NOMO-1 (cell line): ENCODE data around the gene WASF2.
A peak's percentile ranks its signal among the peaks of the same experiment; 100 is the strongest.
"Not testable (repeated sequence)": the region's sequence is repeated elsewhere in the genome, so short reads cannot be mapped to it uniquely, and the experiment has no call there.

Source experiments
- DNase-seq, 2 experiments: peaks; one replicate each; lab custom pipeline; 2025; ENCODE audit not compliant: unreplicated experiment in 2 of 2; lab: John Stamatoyannopoulos, UW

Gene WASF2

DNA sequence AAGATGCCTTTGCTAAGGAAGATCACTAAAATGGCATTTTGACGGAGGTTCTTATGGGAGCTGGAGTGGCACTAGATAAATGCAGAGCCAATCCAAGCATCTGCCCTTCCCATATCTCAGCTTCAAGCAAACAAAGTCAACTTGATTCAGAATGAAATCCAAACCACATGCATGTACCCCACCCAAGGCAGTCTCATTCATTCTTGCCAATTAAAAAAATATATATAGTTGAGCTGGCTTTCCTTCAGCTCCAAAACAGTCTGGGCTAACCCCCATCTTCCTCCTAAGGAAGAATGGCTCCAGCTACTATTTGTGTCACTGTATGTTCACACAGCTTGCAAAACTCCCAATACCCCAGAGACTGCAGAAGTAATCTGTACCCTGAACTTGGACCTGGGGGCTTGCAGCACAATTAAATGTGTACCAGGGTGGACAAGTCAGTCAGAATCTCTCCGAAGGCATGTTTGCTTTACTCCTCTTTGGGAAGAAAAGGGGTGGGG is 62.1 kb downstream of the WASF2 start:
- no peak for DNase-seq

DNA sequence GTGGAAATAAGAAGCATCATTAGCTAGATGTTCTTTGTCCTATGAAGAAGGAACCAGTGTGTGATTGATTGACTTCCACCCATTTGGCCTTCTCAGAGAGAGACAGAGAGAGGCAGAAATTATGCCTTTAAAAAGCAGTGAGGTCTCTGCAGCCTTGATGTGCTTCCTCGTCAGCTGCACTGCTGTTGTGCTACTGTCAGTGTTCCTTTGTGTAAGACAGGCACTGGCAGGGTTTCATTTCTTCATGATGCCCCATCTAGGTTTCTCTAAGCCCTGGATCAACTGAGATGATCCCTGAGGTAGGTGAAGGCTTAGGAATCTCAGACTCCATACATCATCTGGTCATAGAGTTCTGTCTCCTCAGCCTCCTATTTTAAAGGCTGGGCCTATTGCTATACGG is 62.6 kb downstream of the WASF2 start:
- DNase-seq, result peak in 1 of 2 experiments; percentile 48

DNA sequence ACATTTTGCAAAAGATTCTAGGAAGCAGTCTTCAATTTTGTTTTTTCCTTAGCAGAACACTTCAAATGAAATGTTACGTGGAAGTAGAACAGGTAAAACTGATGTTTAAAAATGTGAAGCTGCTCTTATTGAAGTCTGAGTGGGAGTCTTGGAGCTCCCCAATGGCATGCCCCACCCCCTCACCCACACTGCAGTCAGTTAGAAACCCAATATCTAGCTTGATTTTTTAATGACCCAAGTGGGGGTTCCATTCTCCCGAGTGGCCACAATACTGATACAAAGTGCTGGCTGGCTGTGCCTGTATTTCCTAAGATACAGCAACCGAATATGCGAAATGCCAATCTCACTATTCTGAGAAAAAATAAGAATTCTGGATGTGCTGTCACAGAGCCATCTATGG is 66.3 kb downstream of the WASF2 start:
- no peak for DNase-seq

DNA sequence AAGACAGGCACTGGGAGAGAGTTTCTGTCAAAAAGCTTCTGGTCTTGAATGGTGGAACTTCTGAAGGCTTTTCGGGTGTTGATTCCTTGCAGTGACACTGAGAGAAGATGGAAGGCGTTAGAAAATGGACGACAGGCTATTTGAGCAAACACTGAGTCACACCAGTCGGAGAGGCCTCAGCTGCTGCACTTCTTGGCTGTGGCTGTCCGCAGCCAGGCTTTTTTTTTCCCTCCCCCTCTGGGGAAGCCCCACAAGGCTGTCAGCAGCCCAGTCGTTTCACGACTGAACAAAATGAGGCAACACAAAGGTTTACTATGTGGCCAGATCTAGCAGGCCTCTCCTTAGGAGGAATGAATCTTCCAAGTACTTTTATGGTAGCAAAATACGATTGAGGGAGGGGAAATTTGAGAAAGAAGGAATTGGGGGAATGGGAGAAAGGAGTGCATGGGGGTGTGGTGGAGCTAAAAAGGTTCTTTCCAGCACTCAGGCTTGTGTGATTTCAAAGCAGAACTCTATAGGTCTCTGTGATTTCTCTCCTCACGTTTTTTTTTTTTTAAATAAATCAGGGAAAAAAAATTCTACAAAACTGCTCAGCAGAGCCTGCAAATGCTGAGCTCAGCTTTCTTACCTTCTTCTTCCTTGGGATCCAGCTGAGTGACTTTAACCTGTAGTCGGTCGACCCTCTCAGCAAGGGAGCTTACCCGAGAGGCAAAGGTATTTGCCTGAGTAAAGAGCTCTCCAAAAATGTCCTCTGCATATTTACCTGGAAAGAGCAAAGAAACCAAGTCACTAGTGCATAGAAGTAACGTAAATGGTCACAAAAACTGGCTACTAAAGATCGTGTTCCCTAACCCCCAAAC is 71.4 kb downstream of the WASF2 start:
- peak; percentile 83 to 86 for DNase-seq

DNA sequence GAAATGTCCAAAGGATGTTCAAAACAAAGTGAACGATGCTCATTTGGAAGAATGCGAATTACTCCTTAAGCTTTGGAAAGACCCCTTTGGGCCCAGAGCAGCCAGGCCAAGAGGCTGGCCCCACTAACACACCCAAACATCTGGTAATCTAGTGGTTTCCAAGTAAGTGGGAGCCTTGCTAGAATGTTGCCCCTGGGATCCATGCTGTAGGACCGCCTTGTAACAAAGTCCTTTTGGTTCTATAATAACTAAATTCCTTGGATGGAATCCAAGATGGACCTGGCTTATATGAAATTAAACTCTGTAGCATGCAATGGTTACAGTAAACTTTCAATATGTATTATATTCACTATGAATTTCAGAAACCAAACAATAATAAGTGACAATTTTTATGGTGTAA is 72.3 kb downstream of the WASF2 start:
- DNase-seq, result no peak

DNA sequence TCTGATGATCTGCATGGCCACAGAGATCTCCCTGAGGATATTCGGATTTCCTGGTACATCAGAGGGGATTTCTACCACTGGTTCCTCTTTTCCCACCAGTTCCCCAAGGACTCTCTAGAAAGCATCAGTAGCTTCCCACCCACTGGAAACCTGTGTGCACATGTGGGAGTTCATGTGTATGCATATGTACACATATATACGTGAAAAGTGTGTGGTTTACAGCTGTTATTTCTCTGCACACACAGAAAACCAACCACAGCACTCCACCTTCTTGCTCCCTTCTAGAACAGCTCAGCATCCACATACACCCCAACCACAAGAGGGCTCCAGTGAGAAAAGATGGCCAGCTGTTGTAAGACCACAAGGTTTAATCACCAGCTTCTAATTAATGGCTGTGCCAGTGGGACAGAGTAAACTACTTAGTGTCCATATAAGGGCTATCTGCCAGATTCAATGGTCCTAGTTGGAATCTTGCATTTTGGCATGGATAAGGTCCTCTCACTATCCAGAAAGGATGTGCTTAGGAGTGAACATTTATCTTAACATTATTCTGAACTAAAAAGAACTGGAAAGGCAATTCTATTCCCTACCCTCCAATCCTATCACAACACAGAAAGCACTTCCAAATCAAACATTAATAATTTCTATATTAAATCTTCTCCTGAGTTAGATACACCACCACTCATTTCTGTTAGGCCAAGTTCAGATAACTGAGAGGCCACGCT is 73.4 kb downstream of the WASF2 start:
- peak; percentile 69 to 75 for DNase-seq

DNA sequence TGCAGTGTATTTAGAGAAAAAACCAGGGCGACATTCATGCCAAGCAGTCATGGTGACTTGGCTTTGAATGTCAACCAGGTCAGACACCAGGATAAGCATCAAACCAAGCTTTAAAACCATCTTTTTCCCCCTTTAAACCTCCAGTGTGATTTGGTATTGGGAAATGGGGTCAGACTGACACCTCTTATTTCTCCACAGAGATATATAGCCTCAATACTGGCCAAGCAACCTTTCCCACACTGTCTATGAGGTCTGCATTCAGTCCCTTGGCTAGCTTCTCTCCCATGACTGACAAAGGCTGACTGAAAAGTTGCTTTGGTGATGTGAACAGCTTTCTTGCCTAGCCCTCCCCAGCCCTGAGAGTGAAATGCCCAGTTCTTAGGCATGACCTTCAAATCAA is 75.9 kb downstream of the WASF2 start:
- DNase-seq, result no peak

DNA sequence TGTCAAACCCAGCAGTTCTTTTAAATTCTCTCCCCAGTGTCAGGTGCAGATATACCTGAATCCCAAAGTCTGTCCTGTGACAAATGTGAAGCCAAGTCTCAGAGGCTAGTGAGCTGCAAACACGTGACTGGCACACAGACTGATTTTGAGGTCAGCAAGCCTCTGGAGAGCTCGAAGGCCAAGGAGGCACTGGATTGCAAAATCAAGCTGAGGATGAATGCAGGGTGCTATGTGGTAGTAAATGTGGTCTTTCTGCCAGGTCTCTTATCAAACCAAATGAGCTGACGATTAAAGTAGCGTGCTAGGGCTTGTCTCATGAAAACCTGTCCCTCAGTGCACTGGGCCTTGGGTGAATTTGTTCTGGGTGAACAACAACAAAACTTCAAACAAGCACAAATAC is 77.0 kb downstream of the WASF2 start:
- DNase-seq, result no peak

DNA sequence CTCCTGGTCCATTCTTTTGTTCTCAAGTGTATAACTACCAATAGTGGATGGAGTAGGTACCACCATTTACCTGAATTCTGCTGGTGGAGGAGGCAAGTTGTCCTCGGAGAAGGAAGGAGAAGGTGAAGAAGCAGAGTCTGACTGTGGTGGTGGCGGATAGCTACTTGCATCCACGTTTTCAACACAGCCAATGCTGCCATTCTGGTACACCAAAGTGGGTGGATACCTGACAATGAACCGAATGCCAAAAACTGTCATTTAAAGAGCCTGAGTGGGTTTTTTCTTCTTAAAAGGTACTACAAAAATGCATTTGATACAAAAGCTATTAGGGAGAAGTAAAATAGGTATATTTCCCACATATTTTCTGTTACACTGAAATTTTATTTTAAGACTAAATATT is 77.5 kb downstream of the WASF2 start:
- DNase-seq, result no peak

DNA sequence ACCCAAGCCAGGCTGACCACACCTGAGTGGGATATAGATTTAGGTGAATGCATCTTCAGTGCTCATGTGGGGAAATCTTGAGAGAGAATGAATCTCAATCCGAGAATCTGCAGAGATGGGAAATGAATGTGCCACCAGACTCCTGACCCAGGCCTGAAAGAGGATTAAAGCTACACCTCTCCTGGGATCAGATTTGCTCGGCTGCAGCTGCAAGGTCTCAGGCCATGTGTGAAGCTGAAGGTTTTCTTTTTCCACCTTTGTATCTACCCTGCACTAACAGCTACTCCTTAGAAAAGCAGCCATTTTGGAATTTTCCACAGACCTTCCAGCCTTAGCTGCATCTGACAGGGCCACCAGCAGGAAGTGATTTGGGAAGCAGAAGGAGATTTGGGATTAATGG is 79.3 kb downstream of the WASF2 start:
- DNase-seq, result no peak

DNA sequence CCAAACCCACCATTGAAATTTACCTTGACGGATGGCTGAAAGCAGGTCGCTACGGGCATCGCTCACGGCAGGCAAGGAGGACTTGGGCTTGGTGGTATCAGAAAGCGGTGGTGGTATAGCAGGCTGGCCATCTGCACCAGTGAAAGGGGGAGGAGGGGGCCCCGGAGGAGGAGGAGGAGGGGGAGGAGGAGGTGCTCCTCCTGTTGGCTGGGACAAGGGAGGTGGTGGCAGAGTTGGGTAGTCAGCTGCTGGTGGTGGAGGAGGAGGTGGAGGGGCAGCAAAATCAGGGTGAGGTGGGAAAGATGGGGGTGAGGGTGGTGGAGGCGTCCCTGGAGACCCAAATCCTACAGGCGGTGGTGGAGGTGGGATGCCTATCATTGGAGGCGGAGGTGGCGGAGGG is 80.3 kb downstream of the WASF2 start:
- no peak for DNase-seq

DNA sequence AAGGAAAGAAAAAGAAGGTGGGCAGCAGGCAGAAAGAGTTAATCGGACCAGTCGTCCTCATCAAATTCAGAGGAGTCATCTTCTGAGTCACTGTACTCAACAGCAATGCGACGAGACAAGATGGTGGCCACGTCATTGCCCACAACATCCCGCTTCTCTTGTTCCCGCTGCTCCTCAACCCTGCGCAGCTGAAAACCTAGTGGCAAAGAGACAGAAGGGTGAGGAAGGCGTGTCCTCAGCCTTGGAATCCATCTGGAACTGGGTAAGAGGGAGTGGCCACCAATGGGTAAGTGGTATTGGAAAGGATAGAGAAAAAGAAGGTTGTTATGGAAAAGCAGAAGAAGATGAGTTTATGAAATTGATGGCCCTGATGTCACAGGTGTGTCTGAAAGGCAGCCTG is 81.8 kb downstream of the WASF2 start:
- DNase-seq, result no peak

DNA sequence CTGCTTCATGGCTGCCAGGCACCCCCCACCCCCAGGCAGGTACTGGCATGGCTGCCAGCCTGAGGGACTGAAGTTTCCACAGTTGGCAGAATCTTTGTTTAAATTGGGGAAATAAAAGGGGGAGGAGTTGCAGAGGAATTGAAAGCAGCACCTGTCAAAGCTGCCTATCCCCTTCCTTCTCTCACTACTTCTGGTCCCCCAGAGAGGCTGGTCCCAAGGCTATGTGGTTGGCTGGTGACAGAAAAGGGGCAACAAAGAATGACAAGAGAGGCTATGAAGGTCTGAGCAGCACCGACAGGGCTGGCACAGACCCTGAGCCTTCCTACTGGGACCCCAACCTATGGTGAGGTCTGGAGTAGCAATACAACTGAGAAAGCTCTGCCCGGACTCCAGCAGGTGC is 83.2 kb downstream of the WASF2 start:
- not testable (repeated sequence) for DNase-seq

DNA sequence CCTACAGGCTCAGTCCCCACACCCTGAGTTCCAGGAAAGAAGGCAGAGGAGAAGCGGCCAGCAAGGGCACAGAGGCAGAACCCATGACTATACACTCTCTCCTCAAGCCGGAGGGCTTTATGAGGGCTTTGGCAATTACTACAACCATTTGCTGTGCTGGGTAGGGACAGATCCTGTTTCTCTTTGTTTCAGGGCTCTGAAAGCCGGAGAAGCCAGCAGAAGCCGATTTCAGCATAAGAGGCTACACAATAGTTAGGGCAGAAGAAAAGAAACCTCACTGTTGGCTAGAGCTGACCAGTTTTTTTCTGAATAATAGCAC is 83.6 kb downstream of the WASF2 start:
- no peak for DNase-seq

DNA sequence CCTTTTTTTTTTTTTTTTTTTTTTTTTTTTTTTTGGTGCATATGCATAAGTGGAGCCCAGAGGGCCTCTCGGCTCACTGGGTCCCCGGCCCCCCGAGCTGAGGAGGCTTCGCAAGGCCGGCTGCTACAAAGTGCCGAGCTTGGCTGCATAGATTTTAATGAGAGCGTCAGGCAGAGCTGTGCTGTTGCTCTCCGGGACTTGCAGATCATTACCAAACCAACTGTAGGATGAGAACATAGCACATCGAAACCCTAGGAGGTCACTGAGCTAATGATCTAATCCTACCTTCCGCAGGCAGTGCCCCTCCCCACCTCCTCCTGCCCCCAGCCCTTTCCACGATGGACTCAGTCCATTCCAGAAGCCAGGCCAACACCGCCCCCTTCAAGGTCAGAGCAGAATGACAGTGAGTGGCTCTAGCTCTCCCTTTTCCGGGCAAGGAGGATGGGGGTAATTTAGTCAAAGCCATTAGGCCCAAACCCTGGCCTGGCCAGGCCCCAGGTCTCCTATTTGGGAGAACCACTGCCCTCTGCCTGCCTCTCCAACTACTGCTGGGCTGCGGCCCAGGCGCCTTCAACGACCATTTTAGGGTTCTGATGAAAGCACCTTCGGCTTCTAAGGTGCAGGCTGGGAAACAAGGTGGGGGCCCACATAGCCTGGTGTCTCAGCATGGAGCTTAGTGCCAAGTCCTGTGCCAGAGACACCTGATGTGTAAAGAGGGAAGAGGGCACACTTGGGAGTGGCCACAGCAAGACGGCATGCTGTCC is 84.2 kb downstream of the WASF2 start:
- not testable (repeated sequence) for DNase-seq

DNA sequence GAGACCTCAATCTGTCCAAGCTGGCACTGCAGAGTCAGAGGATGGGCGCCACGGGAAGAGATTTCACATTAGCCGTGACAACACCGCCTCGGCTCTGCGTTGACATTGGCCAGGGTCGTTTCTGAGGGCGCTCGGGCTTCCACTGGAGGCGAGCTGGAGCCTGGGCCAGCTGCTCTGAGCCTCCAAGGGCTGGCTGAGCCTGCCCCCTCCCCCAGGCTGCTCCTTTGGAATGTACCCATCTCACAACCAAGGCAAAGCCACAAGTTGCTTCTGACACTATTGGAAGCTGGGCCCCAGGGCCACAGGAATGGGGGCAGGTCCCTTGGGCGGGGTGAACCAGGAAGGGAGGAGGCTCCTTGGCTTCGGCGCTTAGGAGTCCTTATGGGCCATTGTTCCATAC is 84.9 kb downstream of the WASF2 start:
- no peak for DNase-seq

DNA sequence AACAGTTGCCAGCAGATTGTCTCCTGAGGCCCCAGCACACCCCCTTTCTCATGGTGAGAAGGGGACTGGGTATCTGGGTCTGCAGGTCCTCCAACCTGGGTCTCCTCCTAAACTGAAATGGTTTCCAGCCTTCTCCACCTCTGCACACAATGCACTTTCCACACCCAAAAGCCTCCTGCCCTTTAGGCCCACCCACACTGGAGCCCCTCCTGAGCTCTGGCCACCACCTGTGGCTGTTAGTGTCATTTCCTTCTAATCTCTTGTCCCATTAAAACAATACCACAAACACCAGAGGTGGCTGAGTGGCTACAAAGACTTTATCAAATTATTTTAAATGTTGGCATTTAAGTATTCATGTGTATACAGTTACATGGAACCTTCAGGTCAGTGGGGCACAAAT is 86.0 kb downstream of the WASF2 start:
- no peak for DNase-seq

DNA sequence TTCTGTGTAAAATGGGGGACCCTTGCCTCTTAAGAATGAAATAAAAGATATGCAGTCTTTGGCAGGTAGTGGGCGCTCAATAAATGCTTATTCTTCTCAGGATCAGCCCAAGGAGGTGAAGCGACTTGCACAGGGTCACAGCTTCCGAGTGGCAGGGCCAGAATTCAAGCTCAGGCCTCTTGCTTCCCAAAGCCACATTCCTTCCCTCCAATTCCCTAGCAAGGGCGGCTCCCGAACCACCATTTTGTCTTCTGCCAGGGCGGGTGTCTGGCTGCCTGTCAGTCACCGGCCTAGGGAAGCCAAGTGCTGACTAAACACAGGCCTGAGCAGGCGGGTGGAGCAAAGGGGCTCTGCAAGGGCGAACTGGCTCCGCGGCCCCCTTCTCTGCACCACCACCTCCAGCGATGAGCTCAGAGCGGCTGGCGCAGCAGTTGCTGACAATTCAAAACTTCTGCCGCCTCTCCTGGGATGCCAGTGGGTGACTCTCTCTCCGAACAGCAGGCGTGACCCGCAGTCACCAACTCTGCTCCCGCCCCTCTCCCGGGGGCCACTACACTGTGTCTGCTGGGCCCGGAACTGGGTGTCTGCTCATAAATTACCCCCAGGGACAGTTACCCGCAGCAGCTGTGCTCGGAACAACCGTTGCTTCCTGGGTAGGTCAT is 86.8 kb downstream of the WASF2 start:
- DNase-seq, result no peak

DNA sequence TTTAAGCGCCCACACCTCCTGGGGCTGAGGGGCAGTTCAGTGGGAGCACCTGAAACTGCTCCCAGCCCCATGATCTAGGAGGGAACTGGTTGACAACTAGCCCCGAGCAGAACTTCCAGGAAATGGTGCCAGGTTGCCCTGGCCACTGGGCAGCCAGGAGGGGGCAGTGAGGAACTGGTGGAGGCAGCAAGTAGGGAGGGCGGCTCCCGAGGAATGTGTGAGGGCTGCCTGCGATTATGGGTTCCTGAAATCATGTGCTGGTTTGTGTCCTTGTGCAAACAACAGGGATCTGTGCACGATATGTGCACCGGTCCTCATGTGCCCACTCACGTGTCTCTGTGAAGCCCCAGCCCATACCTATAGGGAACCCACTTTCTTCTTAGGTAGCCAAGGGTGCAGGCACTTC is 87.6 kb downstream of the WASF2 start:
- DNase-seq, result peak in 1 of 2 experiments; percentile 35

DNA sequence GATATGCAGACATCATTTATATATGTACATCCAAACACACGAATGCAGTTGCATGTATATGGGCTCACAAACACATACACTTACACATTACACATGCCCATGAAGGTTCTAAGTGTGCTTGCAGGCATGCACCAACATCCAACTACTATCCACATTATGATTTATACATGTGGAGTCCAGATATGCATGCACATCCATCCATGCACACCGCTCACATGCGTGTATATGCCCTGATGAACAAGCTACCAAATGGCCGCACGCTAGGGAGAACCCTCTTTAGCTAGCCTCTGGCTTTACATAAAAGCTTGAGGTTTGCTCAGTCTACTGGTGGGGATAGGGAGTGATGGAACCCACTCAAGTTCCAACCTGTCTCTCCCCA is 89.0 kb downstream of the WASF2 start:
- DNase-seq, result no peak
